Loucy (cell line): ENCODE results near the gene SNRPA1.

ENCODE experiments used
- H2AFZ ChIP-seq: fragments of 200-600 bp; sonication (generic); 2 replicates; pipeline ENCODE4 v1.6.0; 2016; ENCODE audit warnings: antibody characterized with exemption, mild to moderate bottlenecking, low read length, moderate library complexity
- H3F3A ChIP-seq: fragments of 200-600 bp; 2 replicates; pipeline ENCODE4 v1.6.0; 2016; ENCODE audit warnings: antibody characterized with exemption, low read depth, mild to moderate bottlenecking
- H3K27me3 ChIP-seq: fragments of 200-600 bp; sonication (generic); 2 replicates; pipeline ENCODE4 v1.6.1; 2014; ENCODE audit warnings: low read length, mild to moderate bottlenecking; ENCODE audit not compliant: insufficient read depth, poor library complexity, severe bottlenecking
- H3K36me3 ChIP-seq: fragments of 200-600 bp; sonication (generic); 2 replicates; pipeline ENCODE4 v1.6.1; 2016; ENCODE audit warnings: low read length; ENCODE audit not compliant: insufficient read depth
- H3K4me1 ChIP-seq: fragments of 200-600 bp; sonication (generic); 2 replicates; pipeline ENCODE4 v1.5.1; 2014; ENCODE audit warnings: low read length, mild to moderate bottlenecking; ENCODE audit not compliant: insufficient read depth, poor library complexity, severe bottlenecking
- H3K4me2 ChIP-seq: fragments of 200-600 bp; sonication (generic); 2 replicates; pipeline ENCODE4 v1.6.0; 2014; ENCODE audit warnings: antibody characterized with exemption, low read length, low read depth, mild to moderate bottlenecking; ENCODE audit not compliant: poor library complexity, severe bottlenecking
- H3K4me3 ChIP-seq: fragments of 200-600 bp; sonication (generic); 2 replicates; pipeline ENCODE4 v1.5.1; 2014; ENCODE audit warnings: low read length, mild to moderate bottlenecking, mixed read lengths; ENCODE audit not compliant: poor library complexity, severe bottlenecking
- H3K79me2 ChIP-seq: fragments of 200-600 bp; sonication (generic); 2 replicates; pipeline ENCODE4 v1.6.1; 2014; ENCODE audit warnings: low read length; ENCODE audit not compliant: insufficient read depth
- H3K9ac ChIP-seq: fragments of 200-600 bp; sonication (generic); 2 replicates; pipeline ENCODE4 v1.6.0; 2014; ENCODE audit warnings: mild to moderate bottlenecking, low read depth, low read length, moderate library complexity; ENCODE audit not compliant: poor library complexity, severe bottlenecking
- H3K9me2 ChIP-seq: fragments of 200-600 bp; sonication (generic); replicated peaks from 2 replicates; pipeline ENCODE4 v1.6.1; 2016; ENCODE audit warnings: low read depth, low read length, mixed read lengths
- H3K9me3 ChIP-seq: fragments of 200-600 bp; sonication (generic); 2 replicates; pipeline ENCODE4 v1.6.1; 2014; ENCODE audit warnings: mild to moderate bottlenecking, antibody characterized with exemption, low read length, low read depth; ENCODE audit not compliant: insufficient read depth
- H4K20me1 ChIP-seq: fragments of 200-600 bp; sonication (generic); 2 replicates; pipeline ENCODE4 v1.6.0; 2014; ENCODE audit warnings: antibody characterized with exemption, low read length, mild to moderate bottlenecking; ENCODE audit not compliant: insufficient read depth, poor library complexity, severe bottlenecking
- EZH2phosphoT487 ChIP-seq: fragments of 200-600 bp; IDR thresholded peaks from 2 replicates; pipeline ENCODE4 v1.6.1; 2018; ENCODE audit warnings: antibody characterized with exemption, mild to moderate bottlenecking, moderate library complexity, borderline replicate concordance
- TF ChIP-seq, protein P1 (sequence below): fragments of 200-600 bp; sonication (generic); conservative IDR thresholded peaks from 2 replicates; pipeline ENCODE4 v1.5.1; 2014; ENCODE audit warnings: mild to moderate bottlenecking, antibody characterized with exemption, low read length

Gene SNRPA1

GRCh38 chr15:101318839-101319238, 23.8 kb upstream of the SNRPA1 start:
- H3K79me2 ChIP-seq, result no peaks in the 10 kb centered on the region
- H3K4me3 ChIP-seq, result no peak overlapping the region
- H3F3A ChIP-seq, result no peaks in the 10 kb centered on the region
- no peaks in the 10 kb centered on the region for H3K36me3 ChIP-seq
- H3K9ac ChIP-seq, result no peak overlapping the region
- no peaks in the 10 kb centered on the region for H3K9me2 ChIP-seq
- no peaks in the 10 kb centered on the region; the same call in 1 of the 2 replicates for H3K9me3 ChIP-seq
- TF ChIP-seq EZH2phosphoT487, result no peak
- TF ChIP-seq, protein P1, sequence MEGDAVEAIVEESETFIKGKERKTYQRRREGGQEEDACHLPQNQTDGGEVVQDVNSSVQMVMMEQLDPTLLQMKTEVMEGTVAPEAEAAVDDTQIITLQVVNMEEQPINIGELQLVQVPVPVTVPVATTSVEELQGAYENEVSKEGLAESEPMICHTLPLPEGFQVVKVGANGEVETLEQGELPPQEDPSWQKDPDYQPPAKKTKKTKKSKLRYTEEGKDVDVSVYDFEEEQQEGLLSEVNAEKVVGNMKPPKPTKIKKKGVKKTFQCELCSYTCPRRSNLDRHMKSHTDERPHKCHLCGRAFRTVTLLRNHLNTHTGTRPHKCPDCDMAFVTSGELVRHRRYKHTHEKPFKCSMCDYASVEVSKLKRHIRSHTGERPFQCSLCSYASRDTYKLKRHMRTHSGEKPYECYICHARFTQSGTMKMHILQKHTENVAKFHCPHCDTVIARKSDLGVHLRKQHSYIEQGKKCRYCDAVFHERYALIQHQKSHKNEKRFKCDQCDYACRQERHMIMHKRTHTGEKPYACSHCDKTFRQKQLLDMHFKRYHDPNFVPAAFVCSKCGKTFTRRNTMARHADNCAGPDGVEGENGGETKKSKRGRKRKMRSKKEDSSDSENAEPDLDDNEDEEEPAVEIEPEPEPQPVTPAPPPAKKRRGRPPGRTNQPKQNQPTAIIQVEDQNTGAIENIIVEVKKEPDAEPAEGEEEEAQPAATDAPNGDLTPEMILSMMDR, result no peak
- no peaks in the 10 kb centered on the region for H3K4me1 ChIP-seq
- H3K4me2 ChIP-seq, result no peak overlapping the region
- peaks cover 40% of the 10 kb centered on the region for H3K27me3 ChIP-seq
- no peak overlapping the region for H2AFZ ChIP-seq
- H4K20me1 ChIP-seq, result no peaks in the 10 kb centered on the region

DNA sequence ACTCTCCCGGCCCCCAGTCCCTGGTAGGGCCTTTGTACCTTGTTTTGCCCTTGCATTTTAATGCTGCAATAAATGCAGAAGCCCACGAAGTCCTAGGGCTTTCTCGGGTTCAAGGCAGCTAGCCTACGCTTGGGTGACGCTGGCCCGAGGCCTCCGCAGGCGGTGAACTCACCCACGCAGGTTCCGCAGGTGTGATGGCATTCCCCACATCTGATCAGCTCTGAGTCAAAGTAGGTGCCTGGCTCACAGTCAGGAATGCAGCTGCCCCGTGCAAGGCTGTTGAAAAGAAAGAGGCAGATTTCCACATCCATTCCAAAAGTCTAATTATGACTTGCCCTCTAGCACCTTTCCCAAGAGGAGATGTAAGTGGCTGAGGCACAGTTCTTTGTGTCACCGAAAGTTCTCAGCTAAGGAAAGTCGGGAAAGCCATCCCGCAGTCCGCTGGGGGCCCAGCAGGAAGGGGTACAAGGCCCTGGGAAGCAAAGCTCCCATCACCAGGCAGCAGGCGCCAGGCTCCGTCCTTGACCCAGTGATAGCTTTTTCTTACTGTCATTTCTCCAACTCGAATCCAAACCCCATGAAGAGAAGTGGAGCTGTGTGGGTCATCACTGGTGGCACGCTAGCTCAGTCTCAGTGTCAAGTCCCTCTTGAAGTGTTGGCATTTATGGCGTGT, 23.2 kb upstream of the SNRPA1 start:
- H3K9me2 ChIP-seq, result no peaks in the 10 kb centered on the region
- H3K36me3 ChIP-seq, result no peaks in the 10 kb centered on the region
- no peak overlapping the region for H3K4me2 ChIP-seq
- H2AFZ ChIP-seq, result no peak overlapping the region
- TF ChIP-seq, protein P1, result no peak
- no peak overlapping the region for H3K9ac ChIP-seq
- H3F3A ChIP-seq, result no peaks in the 10 kb centered on the region
- no peaks in the 10 kb centered on the region for H4K20me1 ChIP-seq
- H3K9me3 ChIP-seq, result no peaks in the 10 kb centered on the region; the same call in 1 of the 2 replicates
- H3K4me1 ChIP-seq, result no peaks in the 10 kb centered on the region
- H3K79me2 ChIP-seq, result no peaks in the 10 kb centered on the region
- no peak overlapping the region for H3K4me3 ChIP-seq
- peaks cover 36% of the 10 kb centered on the region for H3K27me3 ChIP-seq

DNA sequence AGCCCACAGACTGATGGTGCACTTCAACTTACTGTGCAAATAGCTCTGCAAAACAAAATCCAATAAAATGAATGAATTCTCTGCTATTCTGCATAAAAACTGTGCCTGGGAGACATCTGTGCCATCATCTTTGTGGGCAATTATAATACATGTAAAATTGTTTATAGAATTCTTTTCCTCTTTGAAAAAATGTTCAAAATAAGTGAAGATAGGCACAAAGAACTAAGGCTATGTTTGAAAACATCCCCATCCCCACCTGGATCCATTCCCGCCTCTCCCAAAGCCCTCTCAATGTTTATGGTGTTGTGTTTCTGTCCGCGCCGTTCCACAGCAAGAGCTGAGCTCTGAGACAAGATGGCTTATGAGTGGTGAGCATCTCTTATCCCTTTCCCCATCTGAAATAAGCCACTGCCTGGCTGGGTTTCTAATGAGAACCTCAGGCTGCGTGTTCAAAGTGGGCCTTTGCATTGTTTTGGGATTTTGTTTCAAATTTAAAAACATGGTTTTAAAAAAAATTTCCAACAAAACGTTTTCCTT, 22.4 kb upstream of the SNRPA1 start:
- no peaks in the 10 kb centered on the region for H3K79me2 ChIP-seq
- no peak overlapping the region for H2AFZ ChIP-seq
- H3K4me3 ChIP-seq, result no peak overlapping the region
- H3K27me3 ChIP-seq, result peaks cover 32% of the 10 kb centered on the region
- H3K9me2 ChIP-seq, result no peaks in the 10 kb centered on the region
- H4K20me1 ChIP-seq, result no peaks in the 10 kb centered on the region
- no peak overlapping the region for H3K4me2 ChIP-seq
- no peak for TF ChIP-seq EZH2phosphoT487
- TF ChIP-seq, protein P1, result no peak
- no peaks in the 10 kb centered on the region for H3K9me3 ChIP-seq
- no peaks in the 10 kb centered on the region for H3K4me1 ChIP-seq
- no peaks in the 10 kb centered on the region for H3F3A ChIP-seq
- no peaks in the 10 kb centered on the region for H3K36me3 ChIP-seq
- no peak overlapping the region for H3K9ac ChIP-seq
